H4 (cell line): ENCODE results near the gene SLC45A1. TPM values are rescaled to one million over a fixed set of nuclear protein-coding genes. Genes with fewer than 3 reads are reported as not detected.
"Not testable (repeated sequence)": the region's sequence is repeated elsewhere in the genome, so short reads cannot be mapped to it uniquely, and the experiment has no call there.

Source experiments
- DNase-seq: peaks from one replicate; pipeline ENCODE4 v3.0.0-alpha.2; 2015; ENCODE audit warnings: low spot score
- total RNA-seq: library from RNA; depleted of rRNA; stranded (reverse); fragments of >200 nt; shearing (Covaris generic); gene quantifications from 2 replicates; pipeline ENCODE4 v1.2.3, GENCODE V29; 2014

The SLC45A1 gene
- total RNA-seq, 1 experiment from 2014 or later: 0.31 TPM

GRCh38 chr1:8367571-8368194 lies 49.8 kb downstream of the SLC45A1 start:
- DNase-seq: no peak

GRCh38 chr1:8368956-8369639 lies 51.2 kb downstream of the SLC45A1 start:
- no peak for DNase-seq

- no peak for DNase-seq
Observed at GRCh38 chr1:8370046-8370881, 52.4 kb downstream of the SLC45A1 start.

GRCh38 chr1:8370905-8371315 lies 53.0 kb downstream of the SLC45A1 start:
- DNase-seq: no peak

- no peak for DNase-seq
Observed at GRCh38 chr1:8371372-8371991, 53.6 kb downstream of the SLC45A1 start.

- DNase-seq: no peak
Observed at GRCh38 chr1:8373125-8373524, 55.2 kb downstream of the SLC45A1 start.

GRCh38 chr1:8373581-8374241 lies 55.8 kb downstream of the SLC45A1 start:
- DNase-seq: peak; percentile 45

- DNase-seq: no peak
Observed at GRCh38 chr1:8374356-8374755, 56.4 kb downstream of the SLC45A1 start.

- DNase-seq: peak; percentile 42
Observed at GRCh38 chr1:8374812-8375211, 56.9 kb downstream of the SLC45A1 start.

GRCh38 chr1:8376358-8376840 lies 58.5 kb downstream of the SLC45A1 start:
- DNase-seq: no peak

GRCh38 chr1:8377271-8377981 lies 59.5 kb downstream of the SLC45A1 start:
- no peak for DNase-seq

- DNase-seq: no peak
Observed at GRCh38 chr1:8378178-8378577, 60.3 kb downstream of the SLC45A1 start.

- DNase-seq: no peak
Observed at GRCh38 chr1:8378981-8379470, 61.1 kb downstream of the SLC45A1 start.

- DNase-seq: no peak
Observed at GRCh38 chr1:8379513-8380186, 61.7 kb downstream of the SLC45A1 start.

GRCh38 chr1:8380310-8380709 lies 62.4 kb downstream of the SLC45A1 start:
- not testable (repeated sequence) for DNase-seq

- DNase-seq: no peak
Observed at GRCh38 chr1:8381618-8382017, 63.7 kb downstream of the SLC45A1 start.

- no peak for DNase-seq
Observed at GRCh38 chr1:8382051-8382505, 64.2 kb downstream of the SLC45A1 start.

GRCh38 chr1:8382608-8383505 lies 64.9 kb downstream of the SLC45A1 start:
- no peak for DNase-seq

- no peak for DNase-seq
Observed at GRCh38 chr1:8384088-8384487, 66.2 kb downstream of the SLC45A1 start.
